H1 (cell line): Measurements from ENCODE around the gene SRI. TPM values are rescaled to one million over a fixed set of nuclear protein-coding genes. Genes with fewer than 3 reads are reported as not detected.
A peak's percentile ranks its signal among the peaks of the same experiment; 100 is the strongest.

ENCODE experiments used
- BCL11A ChIP-seq, 2 experiments: IDR thresholded peaks; one replicate each; pipeline ENCODE4 v1.6.1; 2011; ENCODE audit warnings: low read depth in 2 of 2, low read length in 2 of 2, mild to moderate bottlenecking in 2 of 2
- CTBP2 ChIP-seq: IDR thresholded peaks from 2 replicates; pipeline ENCODE4 v1.7.0; 2011; ENCODE audit warnings: borderline replicate concordance, mild to moderate bottlenecking, moderate library complexity, mixed read lengths, low read length; ENCODE audit not compliant: insufficient read depth, insufficient read length
- EZH2 ChIP-seq: fragments of 200-600 bp; sonication (generic); IDR thresholded peaks from 2 replicates; pipeline ENCODE4 v1.7.1; 2012; ENCODE audit warnings: low read depth, mild to moderate bottlenecking, moderate library complexity, low read length, inconsistent platforms; ENCODE audit not compliant: severe bottlenecking
- FOSL1 ChIP-seq: IDR thresholded peaks from 2 replicates; pipeline ENCODE4 v1.6.1; 2011; ENCODE audit warnings: mild to moderate bottlenecking, low read depth, low read length, moderate library complexity; ENCODE audit not compliant: insufficient read depth
- KDM1A ChIP-seq: fragments of 200-600, 300-600 bp; sonication (generic); IDR thresholded peaks from 2 replicates; pipeline ENCODE4 v1.7.1; 2016; ENCODE audit warnings: mild to moderate bottlenecking, low read length, borderline replicate concordance
- NRF1 ChIP-seq: IDR thresholded peaks from 2 replicates; pipeline ENCODE4 v1.6.1; 2011; ENCODE audit warnings: mild to moderate bottlenecking, low read depth, low read length, improper control_type of control experiment
- SIN3A ChIP-seq, 2 experiments: IDR thresholded peaks in 1 of 2; conservative IDR thresholded peaks in 1 of 2; 2 replicates each; pipeline ENCODE4 v1.6.1; 2011 to 2012; ENCODE audit warnings: low read length in 2 of 2, improper control_type of control experiment in 1 of 2, low read depth in 1 of 2, mild to moderate bottlenecking in 1 of 2
- polyA plus RNA-seq, 7 experiments: library from polyadenylated mRNA; depleted of rRNA in 3 of 7; stranded (reverse) in 5 of 7; unstranded in 2 of 7; fragments of >200 nt in 5 of 7; fragments of 200-250 nt in 2 of 7; gene quantifications; 1 replicate in 5 of 7; 2 replicates in 1 of 7; 4 replicates in 1 of 7; pipeline versions ENCODE4 v1.2.1 to v1.2.3, GENCODE V29; 2011 to 2013; ENCODE audit warnings: missing spikeins in 2 of 7, mixed read lengths in 2 of 7
- total RNA-seq: library from RNA; stranded (reverse); fragmentation: NEBNext Ultra II Directional; extraction: Animal tissue kit (Norgen Biotek cat#: 25700); gene quantifications from 2 replicates; pipeline ENCODE4 v1.2.1, GENCODE V29; 2021
- TF ChIP-seq, protein P1 (sequence below): IDR thresholded peaks from 2 replicates; pipeline ENCODE4 v1.6.1; 2012; ENCODE audit warnings: low read length, inconsistent platforms

SRI gene
- total and polyA plus RNA-seq, 2 of the 8 experiments (the other 6 are each of a cell fraction or from before 2014, with no cell fraction given), result 118 to 170 TPM

DNA sequence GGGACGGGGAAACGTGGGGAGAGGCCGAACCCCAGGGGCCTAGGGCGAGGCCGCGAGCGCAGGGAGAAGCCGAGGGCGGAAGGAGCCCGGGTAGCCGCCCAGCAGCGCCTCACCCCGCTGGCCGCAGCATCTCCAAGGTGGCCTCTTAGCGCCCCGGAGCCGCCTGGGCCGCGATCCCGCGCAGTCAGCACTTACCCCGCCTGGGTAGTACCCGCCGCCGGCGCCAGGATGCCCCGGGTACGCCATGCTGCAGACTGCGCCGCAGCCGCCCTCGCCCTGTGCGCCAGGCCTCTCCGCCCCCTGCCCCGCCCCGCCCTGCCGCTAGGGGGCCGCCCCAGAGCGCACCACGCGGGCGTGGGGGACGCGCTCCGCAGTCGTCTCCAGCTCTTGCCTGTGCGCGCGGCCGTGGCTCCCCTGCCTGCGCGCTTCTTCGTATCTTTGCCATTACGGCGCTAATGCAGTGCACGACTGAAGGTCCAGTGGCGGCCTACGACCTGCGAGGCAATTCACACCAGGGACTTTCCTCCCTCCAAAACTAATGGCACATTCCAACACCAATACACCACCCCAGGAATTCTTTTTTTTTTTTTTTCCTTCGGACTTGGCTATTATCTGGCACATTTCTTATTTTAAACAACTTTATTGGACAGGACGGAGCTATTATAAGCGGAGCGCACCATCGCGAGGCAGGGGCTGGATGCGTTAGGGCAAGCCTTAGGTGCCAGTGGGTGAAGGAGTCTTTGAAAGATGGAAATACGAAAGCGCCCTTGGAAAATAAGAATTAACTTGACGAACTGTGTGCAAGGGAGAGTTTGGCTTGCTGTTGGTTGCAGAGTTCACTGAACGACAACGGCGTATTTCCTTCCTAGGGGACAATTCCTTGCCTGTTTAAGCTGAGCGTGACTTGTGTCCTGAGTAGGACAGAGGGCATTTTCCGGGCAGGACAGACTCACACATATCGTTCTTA lies at the start of gene SRI (continued):
- TF ChIP-seq, protein P1, sequence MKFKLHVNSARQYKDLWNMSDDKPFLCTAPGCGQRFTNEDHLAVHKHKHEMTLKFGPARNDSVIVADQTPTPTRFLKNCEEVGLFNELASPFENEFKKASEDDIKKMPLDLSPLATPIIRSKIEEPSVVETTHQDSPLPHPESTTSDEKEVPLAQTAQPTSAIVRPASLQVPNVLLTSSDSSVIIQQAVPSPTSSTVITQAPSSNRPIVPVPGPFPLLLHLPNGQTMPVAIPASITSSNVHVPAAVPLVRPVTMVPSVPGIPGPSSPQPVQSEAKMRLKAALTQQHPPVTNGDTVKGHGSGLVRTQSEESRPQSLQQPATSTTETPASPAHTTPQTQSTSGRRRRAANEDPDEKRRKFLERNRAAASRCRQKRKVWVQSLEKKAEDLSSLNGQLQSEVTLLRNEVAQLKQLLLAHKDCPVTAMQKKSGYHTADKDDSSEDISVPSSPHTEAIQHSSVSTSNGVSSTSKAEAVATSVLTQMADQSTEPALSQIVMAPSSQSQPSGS, result no peak
- TF ChIP-seq SIN3A (conservative IDR thresholded peaks at IDR 0.05 in 1 of 2, IDR thresholded peaks at IDR 0.05 in 1 of 2; ENCODE audit: low read depth in 1 of 2, low read length in 2 of 2), result 0 out of 4 replicates have a peak, but pooled peaks of 1 of the 2 experiments have one; percentile 39
- no peak for TF ChIP-seq NRF1
- 0 out of 2 replicates have a peak, but pooled peaks have one; percentile 35 for TF ChIP-seq KDM1A
- TF ChIP-seq CTBP2, result peak; percentile 35
- TF ChIP-seq BCL11A (IDR thresholded peaks at IDR 0.05; ENCODE audit: low read depth in 2 of 2, low read length in 2 of 2), result no peak
- no peak for TF ChIP-seq FOSL1
- TF ChIP-seq EZH2, result no peak
